Measurements from ENCODE around the gene KRTAP5-7.
"Not testable (repeated sequence)": the region's sequence is repeated elsewhere in the genome, so short reads cannot be mapped to it uniquely, and the experiment has no call there.

Gene KRTAP5-7

GRCh38 chr11:71526796-71527575 is at the start of gene KRTAP5-7:
KRTAP5-7 (plus strand) TSS chr11:71527267; CDS start chr11:71527301, 34 bp downstream.
- DNase-seq = not testable (repeated sequence)

GRCh38 chr11:71477641-71478527 is 49.2 kb upstream of the KRTAP5-7 start:
- DNase-seq = no peak

- no peak for DNase-seq
These were observed 48.6 kb upstream of the KRTAP5-7 start for GRCh38 chr11:71478528-71478840.

GRCh38 chr11:71481101-71481960 is 45.7 kb upstream of the KRTAP5-7 start:
- no peak for DNase-seq

- DNase-seq = no peak
These were observed 44.9 kb upstream of the KRTAP5-7 start for GRCh38 chr11:71482216-71482615.

- no peak for DNase-seq
These were observed 44.2 kb upstream of the KRTAP5-7 start for GRCh38 chr11:71482746-71483364.

GRCh38 chr11:71483692-71484091 is 43.4 kb upstream of the KRTAP5-7 start:
- no peak for DNase-seq

GRCh38 chr11:71484248-71485062 is 42.6 kb upstream of the KRTAP5-7 start:
- DNase-seq = no peak

- no peak for DNase-seq
These were observed 42.0 kb upstream of the KRTAP5-7 start for GRCh38 chr11:71485063-71485399.

GRCh38 chr11:71485466-71485865 is 41.6 kb upstream of the KRTAP5-7 start:
- no peak for DNase-seq

- no peak for DNase-seq
These were observed 40.7 kb upstream of the KRTAP5-7 start for GRCh38 chr11:71486320-71486719.

GRCh38 chr11:71488681-71489270 is 38.3 kb upstream of the KRTAP5-7 start:
- no peak for DNase-seq

- DNase-seq = no peak
These were observed 37.6 kb upstream of the KRTAP5-7 start for GRCh38 chr11:71489311-71490043.

- DNase-seq = no peak
These were observed 36.9 kb upstream of the KRTAP5-7 start for GRCh38 chr11:71490044-71490730.

- no peak for DNase-seq
These were observed 36.2 kb upstream of the KRTAP5-7 start for GRCh38 chr11:71490731-71491390.

- no peak for DNase-seq
These were observed 35.5 kb upstream of the KRTAP5-7 start for GRCh38 chr11:71491531-71491930.

- no peak for DNase-seq
These were observed 35.1 kb upstream of the KRTAP5-7 start for GRCh38 chr11:71491940-71492339.

GRCh38 chr11:71495286-71496230 is 31.5 kb upstream of the KRTAP5-7 start:
- no peak for DNase-seq
